Choroid plexus epithelial cell (primary cell): Measurements from ENCODE around the gene ZNF136.

Experiments used
- DNase-seq: peaks from one replicate; pipeline ENCODE4 v3.0.0-alpha.2; 2010; ENCODE audit warnings: low read depth
- H3K4me3 ChIP-seq: 2 replicates; pipeline ENCODE4 v1.5.1; 2011; ENCODE audit warnings: low read depth, mild to moderate bottlenecking, control low read depth, low read length, moderate library complexity
- CTCF ChIP-seq: conservative IDR thresholded peaks from 2 replicates; pipeline ENCODE4 v1.5.1; 2011; ENCODE audit warnings: low read depth, mild to moderate bottlenecking, control low read depth, inconsistent platforms, low read length, moderate library complexity

Gene ZNF136

GRCh38 chr19:12162882-12163806, at the start of gene ZNF136:
Gene ZNF136, plus strand, starts transcription at chr19:12163096. Its CDS starts 108 bp downstream, at chr19:12163204.
- DNase-seq, result peak; percentile 97
- TF ChIP-seq CTCF, result no peak
- H3K4me3 ChIP-seq, result peak within 1 kb of the TSS; percentile 88

GRCh38 chr19:12113121-12113520, 49.8 kb upstream of the ZNF136 start:
- no peak overlapping the region for H3K4me3 ChIP-seq
- TF ChIP-seq CTCF, result no peak
- DNase-seq, result no peak

GRCh38 chr19:12117201-12117970, 45.5 kb upstream of the ZNF136 start:
- no peak for TF ChIP-seq CTCF

GRCh38 chr19:12126707-12127106, 36.2 kb upstream of the ZNF136 start:
- H3K4me3 ChIP-seq, result no peak overlapping the region
- peak; percentile 55 for TF ChIP-seq CTCF
- peak; percentile 26 for DNase-seq

More at GRCh38 chr19:12117201-12117970, 45.5 kb upstream of the ZNF136 start:
- no peak for DNase-seq
- H3K4me3 ChIP-seq, result no peak overlapping the region

GRCh38 chr19:12133069-12133468, 29.8 kb upstream of the ZNF136 start:
- DNase-seq, result peak; percentile 23
- TF ChIP-seq CTCF, result no peak
- H3K4me3 ChIP-seq, result no peak overlapping the region

GRCh38 chr19:12137221-12137940, 25.5 kb upstream of the ZNF136 start:
- peak; percentile 27 for TF ChIP-seq CTCF
- peak; percentile 9 for DNase-seq
- H3K4me3 ChIP-seq, result no peak overlapping the region
